Ovary (tissue), 3 donors: ENCODE measurements around the gene ARHGEF40.

ENCODE experiments used
- CTCF ChIP-seq, 3 donors: fragments of 450-650 bp in 2 of 3; fragments of 200-600 bp in 1 of 3; IDR thresholded peaks; one replicate each; pipeline versions ENCODE4 v1.5.1 to v1.8.0; 2016 to 2022; ENCODE audit warnings: antibody characterized with exemption in 3 of 3, mild to moderate bottlenecking in 1 of 3
- EP300 ChIP-seq: sonication (generic); formaldehyde crosslinking; IDR thresholded peaks from one replicate; pipeline ENCODE4 v1.6.1; 2017; ENCODE audit warnings: antibody characterized with exemption
- POLR2A ChIP-seq: fragments of 450-650 bp; IDR thresholded peaks from one replicate; pipeline ENCODE4 v1.6.1; 2017; ENCODE audit warnings: antibody characterized with exemption, mild to moderate bottlenecking, moderate library complexity
- donor health status: DM: no; HTN: no; CAD: no.

GRCh38 chr14:21041676-21042433 lies 28.2 kb upstream of the ARHGEF40 start, which contains the start of gene RNASE7:
- TF ChIP-seq CTCF (IDR thresholded peaks at IDR 0.05) (no peak), EP300 (no peak), POLR2A (no peak)
